GM18861 (cell line): Measurements from ENCODE around the gene PADI4.

Source experiments
- ATAC-seq: cut with Tn5 transposase; IDR thresholded peaks from one replicate; pipeline ENCODE4 v1.9.1; 2021; ENCODE audit not compliant: unreplicated experiment

The PADI4 gene

GRCh38 chr1:17347769-17348592 is 40.0 kb downstream of the PADI4 start:
- ATAC-seq = no peak

GRCh38 chr1:17348593-17349234 is 40.7 kb downstream of the PADI4 start:
- no peak for ATAC-seq

- no peak for ATAC-seq
These were observed 42.1 kb downstream of the PADI4 start for GRCh38 chr1:17350083-17350482.

- ATAC-seq = no peak
These were observed 43.0 kb downstream of the PADI4 start for GRCh38 chr1:17350928-17351446.

GRCh38 chr1:17351598-17352324 is 43.8 kb downstream of the PADI4 start:
- no peak for ATAC-seq

GRCh38 chr1:17352419-17352909 is 44.5 kb downstream of the PADI4 start:
- ATAC-seq = no peak

GRCh38 chr1:17355898-17356297 is 47.9 kb downstream of the PADI4 start:
- no peak for ATAC-seq

GRCh38 chr1:17356387-17357026 is 48.5 kb downstream of the PADI4 start:
- ATAC-seq = no peak

- no peak for ATAC-seq
These were observed 50.6 kb downstream of the PADI4 start for GRCh38 chr1:17358557-17358956.

GRCh38 chr1:17359031-17359430 is 51.0 kb downstream of the PADI4 start:
- no peak for ATAC-seq

GRCh38 chr1:17359808-17360207 is 51.8 kb downstream of the PADI4 start:
- ATAC-seq = no peak

- no peak for ATAC-seq
These were observed 52.4 kb downstream of the PADI4 start for GRCh38 chr1:17360272-17360956.

- ATAC-seq = no peak
These were observed 53.7 kb downstream of the PADI4 start for GRCh38 chr1:17361687-17362086.

GRCh38 chr1:17363351-17363750 is 55.4 kb downstream of the PADI4 start:
- no peak for ATAC-seq

- no peak for ATAC-seq
These were observed 55.8 kb downstream of the PADI4 start for GRCh38 chr1:17363771-17364170.

- ATAC-seq = no peak
These were observed 57.3 kb downstream of the PADI4 start for GRCh38 chr1:17365293-17365692.

GRCh38 chr1:17369466-17369865 is 61.5 kb downstream of the PADI4 start:
- no peak for ATAC-seq

GRCh38 chr1:17370618-17371017 is 62.6 kb downstream of the PADI4 start:
- ATAC-seq = no peak

- no peak for ATAC-seq
These were observed 63.9 kb downstream of the PADI4 start, which contains the start of gene PADI6 for GRCh38 chr1:17371896-17372295. PADI6 (plus strand) TSS chr1:17372196; CDS start chr1:17372246, 50 bp downstream.

GRCh38 chr1:17372955-17373354 is 65.0 kb downstream of the PADI4 start:
- no peak for ATAC-seq
